Chondrocyte (in vitro differentiated cells): ENCODE results near the gene BCAS4. TPM values are rescaled to one million over a fixed set of nuclear protein-coding genes. Genes with fewer than 3 reads are reported as not detected.

ENCODE experiments used
- DNase-seq: peaks from one replicate; pipeline ENCODE4 v3.0.0; 2021; ENCODE audit warnings: mixed read lengths, low spot score
- H3K27ac Mint-ChIP-seq: one replicate; pipeline ENCODE4 v1.8.0; 2021; ENCODE audit warnings: mild to moderate bottlenecking, moderate library complexity, mixed read lengths; ENCODE audit not compliant: unreplicated experiment
- H3K27me3 Mint-ChIP-seq: 2 replicates; pipeline ENCODE4 v1.8.0; 2021; ENCODE audit warnings: low read depth, mixed read lengths
- H3K36me3 Mint-ChIP-seq: 2 replicates; pipeline ENCODE4 v1.8.0; 2021; ENCODE audit warnings: low read depth, mixed read lengths
- H3K4me1 Mint-ChIP-seq: 2 replicates; pipeline ENCODE4 v1.8.0; 2021; ENCODE audit warnings: low read depth, mild to moderate bottlenecking, mixed read lengths
- H3K4me3 Mint-ChIP-seq: one replicate; pipeline ENCODE4 v1.8.0; 2021; ENCODE audit warnings: mild to moderate bottlenecking, moderate library complexity, mixed read lengths; ENCODE audit not compliant: unreplicated experiment
- H3K9me3 Mint-ChIP-seq: 2 replicates; pipeline ENCODE4 v1.8.0; 2021; ENCODE audit warnings: low read depth, mixed read lengths
- CTCF ChIP-seq: fragments of 200-600 bp; sonication (generic); IDR thresholded peaks from 2 replicates; pipeline ENCODE4 v1.5.0; 2021; ENCODE audit warnings: antibody characterized with exemption, mild to moderate bottlenecking, moderate library complexity
- total RNA-seq: library from RNA; stranded (reverse); gene quantifications from 3 replicates; pipeline ENCODE4 v1.2.1, GENCODE V29; 2021

BCAS4 gene
- total RNA-seq, 1 donor from 2014 or later, result 7.6 TPM

GRCh38 chr20:50804437-50805348 lies 9.8 kb downstream of the BCAS4 start:
- Mint-ChIP-seq H3K27ac (no peak overlapping the region), H3K9me3 (peaks cover 1% of the 10 kb centered on the region), H3K4me1 (no peaks in the 10 kb centered on the region), H3K27me3 (no peaks in the 10 kb centered on the region), H3K4me3 (no peak overlapping the region), H3K36me3 (no peaks in the 10 kb centered on the region)
- no peak for TF ChIP-seq CTCF
- DNase-seq, result no peak

- peaks cover 5% of the 10 kb centered on the region for H3K9me3 Mint-ChIP-seq
- H3K4me1 Mint-ChIP-seq, result no peaks in the 10 kb centered on the region
Measured at GRCh38 chr20:50805349-50805684, 10.5 kb downstream of the BCAS4 start.

GRCh38 chr20:50806126-50806768 lies 11.4 kb downstream of the BCAS4 start:
- Mint-ChIP-seq H3K27ac (no peak overlapping the region), H3K27me3 (no peaks in the 10 kb centered on the region), H3K9me3 (peaks cover 5% of the 10 kb centered on the region), H3K4me1 (no peaks in the 10 kb centered on the region), H3K36me3 (no peaks in the 10 kb centered on the region), H3K4me3 (no peak overlapping the region)
- DNase-seq, result no peak
- TF ChIP-seq CTCF, result no peak

More at GRCh38 chr20:50805349-50805684, 10.5 kb downstream of the BCAS4 start:
- no peak for TF ChIP-seq CTCF
- no peaks in the 10 kb centered on the region for H3K36me3 Mint-ChIP-seq
- DNase-seq, result no peak
- H3K27me3 Mint-ChIP-seq, result no peaks in the 10 kb centered on the region
- H3K4me3 Mint-ChIP-seq, result no peak overlapping the region
- H3K27ac Mint-ChIP-seq, result no peak overlapping the region

- Mint-ChIP-seq H3K27ac (no peak overlapping the region), H3K27me3 (no peaks in the 10 kb centered on the region), H3K36me3 (no peaks in the 10 kb centered on the region), H3K4me3 (no peak overlapping the region), H3K9me3 (peaks cover 5% of the 10 kb centered on the region), H3K4me1 (peaks cover under 1% of the 10 kb centered on the region)
- no peak for TF ChIP-seq CTCF
- DNase-seq, result no peak
Measured at GRCh38 chr20:50810063-50810462, 15.2 kb downstream of the BCAS4 start.

GRCh38 chr20:50810842-50811241 lies 16.0 kb downstream of the BCAS4 start:
- Mint-ChIP-seq H3K27me3 (no peaks in the 10 kb centered on the region), H3K4me1 (peaks cover 8% of the 10 kb centered on the region), H3K4me3 (no peak overlapping the region), H3K36me3 (no peaks in the 10 kb centered on the region), H3K27ac (no peak overlapping the region), H3K9me3 (peaks cover 5% of the 10 kb centered on the region)
- no peak for TF ChIP-seq CTCF
- no peak for DNase-seq
